ENCODE data around the gene PTH1R.
A peak's percentile ranks its signal among the peaks of the same experiment; 100 is the strongest.

Gene PTH1R

DNA sequence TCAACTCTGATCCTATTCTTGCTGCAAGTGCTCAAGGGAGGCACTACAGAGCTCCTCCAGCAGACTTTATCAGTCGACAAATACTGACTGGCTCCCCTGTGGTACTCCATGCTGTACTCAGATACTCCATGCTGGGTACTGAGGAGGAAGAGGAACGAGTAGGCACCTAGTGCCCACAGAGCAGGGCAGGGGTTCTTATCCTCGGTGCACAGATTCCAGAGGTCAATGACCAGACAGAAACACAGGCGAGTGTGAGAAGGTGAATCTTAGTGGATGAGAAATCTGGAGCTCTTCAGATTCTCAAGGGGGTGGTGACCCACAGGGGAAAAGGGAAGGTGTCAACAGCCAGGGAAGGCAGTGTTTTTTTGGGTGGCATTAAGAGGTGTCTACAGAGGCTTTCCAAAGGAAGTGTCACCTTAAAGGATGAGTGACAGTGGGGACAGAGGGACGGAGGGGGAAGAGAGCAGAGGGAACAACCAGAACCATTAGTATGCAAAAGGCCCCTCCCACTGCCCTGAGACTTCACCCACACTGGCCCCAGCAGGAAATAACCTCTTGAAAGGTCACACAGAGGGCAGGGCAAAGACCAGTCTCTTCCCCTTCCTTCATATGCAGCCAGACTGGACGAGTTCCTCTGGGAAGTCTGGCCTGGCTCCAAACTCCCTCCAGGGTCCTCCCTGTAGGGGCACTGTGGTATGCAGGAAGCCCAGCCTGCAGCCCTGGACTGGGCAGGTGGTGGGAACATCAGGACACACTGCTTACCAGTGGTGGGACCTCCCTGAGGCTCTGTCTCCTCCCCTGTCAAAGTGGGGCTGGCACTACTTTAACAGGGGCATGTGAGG, 71.5 kb downstream of the PTH1R start:
- peak; percentile 34 to 41 for DNase-seq

DNA sequence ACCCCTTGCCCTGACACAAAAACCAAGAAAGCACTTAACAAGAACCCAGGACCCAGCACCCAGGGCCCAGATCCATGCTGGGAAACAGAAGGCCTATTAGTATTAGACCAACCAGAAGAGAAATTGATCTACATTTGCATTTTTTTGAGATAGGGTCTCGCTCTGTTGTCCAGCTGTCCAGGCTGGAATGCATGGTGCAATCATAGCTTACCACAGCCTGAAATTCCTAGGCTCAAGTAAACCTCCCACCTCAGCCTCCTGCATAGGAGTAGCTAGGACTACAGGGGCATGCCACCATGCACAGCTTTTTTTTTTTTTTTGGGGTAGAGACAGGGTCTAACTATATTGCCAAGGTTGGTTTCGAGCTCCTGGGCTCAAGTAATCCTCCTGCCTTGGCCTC, 72.7 kb downstream of the PTH1R start:
- no peak for DNase-seq

DNA sequence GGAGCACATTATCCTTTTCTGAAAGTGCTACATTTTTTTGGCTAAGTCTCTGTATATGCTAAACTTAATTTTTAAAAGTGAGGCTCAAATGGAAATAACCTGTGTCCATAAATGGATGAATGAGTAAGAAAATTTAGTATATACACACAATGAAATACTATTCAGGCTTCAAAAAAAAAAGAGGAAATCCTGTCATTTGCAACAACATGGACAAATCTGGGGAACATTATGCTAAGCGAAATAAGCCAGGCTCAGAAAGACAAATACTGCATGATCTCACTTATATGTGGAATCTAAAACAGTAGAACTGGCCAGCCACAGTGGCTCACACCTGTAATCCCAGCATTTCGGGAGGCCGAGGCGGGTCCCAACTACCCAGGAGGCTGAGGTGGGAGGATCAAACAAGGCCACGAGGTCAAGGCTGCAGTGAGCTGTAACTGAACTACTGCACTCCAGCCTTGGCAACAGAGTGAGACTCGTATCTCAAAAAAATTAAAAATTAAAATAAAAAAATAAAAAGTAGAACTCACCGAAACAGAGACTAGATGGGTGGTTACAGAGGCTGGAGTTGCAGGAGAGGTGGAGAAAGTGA, 73.2 kb downstream of the PTH1R start:
- DNase-seq = no peak

DNA sequence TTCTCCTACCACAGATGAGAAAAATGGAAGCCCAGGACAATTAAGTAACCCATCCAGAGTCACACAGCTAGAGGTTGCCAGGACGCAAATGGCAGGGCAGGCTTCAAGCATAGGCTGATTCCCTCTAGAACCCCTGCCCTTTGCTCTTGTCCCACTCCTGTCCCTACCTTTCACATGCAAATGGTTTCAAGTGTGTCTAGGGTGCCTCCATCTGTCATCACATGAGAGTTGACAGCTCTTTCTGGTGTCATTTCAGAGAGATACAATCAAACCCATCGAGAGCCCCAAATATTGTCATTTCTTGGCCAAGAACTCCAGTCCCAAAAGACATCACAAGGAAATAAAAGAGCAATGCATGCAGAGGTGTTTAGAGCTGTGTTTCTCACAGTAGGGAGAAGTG, 75.3 kb downstream of the PTH1R start:
- no peak for DNase-seq
